Activated CD4-positive, CD25-positive, alpha-beta regulatory T cell treated with anti-CD3 and anti-CD28 coated beads, Interleukin-2, amount 50 U/mL, for 16 hours (primary cell): Measurements from ENCODE around the gene PCDHGA3.
"Not testable (repeated sequence)": the region's sequence is repeated elsewhere in the genome, so short reads cannot be mapped to it uniquely, and the experiment has no call there.

Source experiments
- DNase-seq: peaks from one replicate; pipeline ENCODE4 v3.0.0-alpha.2; 2020; ENCODE audit warnings: low read depth, low spot score

The PCDHGA3 gene

GRCh38 chr5:141346017-141346416, 2.4 kb downstream of the PCDHGA3 start:
- not testable (repeated sequence) for DNase-seq

GRCh38 chr5:141349917-141350619, 6.4 kb downstream of the PCDHGA3 start, which contains the start of gene PCDHGB1:
PCDHGB1 (plus strand) TSS chr5:141350099; CDS start chr5:141350261, 162 bp downstream.
- DNase-seq, result no peak

GRCh38 chr5:141351591-141351990, 8.0 kb downstream of the PCDHGA3 start:
- DNase-seq, result no peak

GRCh38 chr5:141354900-141355469, 11.4 kb downstream of the PCDHGA3 start, which contains the start of gene PCDHGA4:
PCDHGA4 (plus strand) TSS chr5:141355021; CDS start chr5:141355108, 87 bp downstream.
- no peak for DNase-seq

GRCh38 chr5:141355641-141356040, 12.0 kb downstream of the PCDHGA3 start:
- no peak for DNase-seq

GRCh38 chr5:141356133-141356532, 12.5 kb downstream of the PCDHGA3 start:
- no peak for DNase-seq

- DNase-seq, result no peak
Observed at GRCh38 chr5:141356950-141357349, 13.3 kb downstream of the PCDHGA3 start.

GRCh38 chr5:141359790-141360426, 16.3 kb downstream of the PCDHGA3 start, which contains the start of gene PCDHGB2:
PCDHGB2 (plus strand) TSS chr5:141359994; CDS start chr5:141360136, 142 bp downstream.
- no peak for DNase-seq

GRCh38 chr5:141360685-141361084, 17.1 kb downstream of the PCDHGA3 start:
- no peak for DNase-seq

- no peak for DNase-seq
Observed at GRCh38 chr5:141362719-141363118, 19.1 kb downstream of the PCDHGA3 start.

- DNase-seq, result no peak
Observed at GRCh38 chr5:141363952-141364660, 20.5 kb downstream of the PCDHGA3 start, which contains the start of gene PCDHGA5. PCDHGA5 (plus strand) TSS chr5:141364162; CDS start chr5:141364331, 169 bp downstream.

GRCh38 chr5:141366016-141366896, 22.6 kb downstream of the PCDHGA3 start:
- no peak for DNase-seq

GRCh38 chr5:141369994-141370848, 26.6 kb downstream of the PCDHGA3 start, which contains the start of gene PCDHGB3:
PCDHGB3 (plus strand) TSS chr5:141370242; CDS start chr5:141370395, 153 bp downstream.
- DNase-seq, result no peak

- DNase-seq, result no peak
Observed at GRCh38 chr5:141371572-141372475, 28.2 kb downstream of the PCDHGA3 start.

- no peak for DNase-seq
Observed at GRCh38 chr5:141373673-141374317, 30.2 kb downstream of the PCDHGA3 start, which contains the start of gene PCDHGA6. PCDHGA6 (plus strand) TSS chr5:141373891; CDS start chr5:141374084, 193 bp downstream.

GRCh38 chr5:141374627-141375026, 31.0 kb downstream of the PCDHGA3 start:
- no peak for DNase-seq

- not testable (repeated sequence) for DNase-seq
Observed at GRCh38 chr5:141375444-141376155, 32.0 kb downstream of the PCDHGA3 start.
